ENCODE data around the gene NRN1. TPM values are rescaled to one million over a fixed set of nuclear protein-coding genes. Genes with fewer than 3 reads are reported as not detected.

Gene NRN1
- total and polyA plus RNA-seq, 2 experiments from 2014 or later, result 50.5 to 94.6 TPM

DNA sequence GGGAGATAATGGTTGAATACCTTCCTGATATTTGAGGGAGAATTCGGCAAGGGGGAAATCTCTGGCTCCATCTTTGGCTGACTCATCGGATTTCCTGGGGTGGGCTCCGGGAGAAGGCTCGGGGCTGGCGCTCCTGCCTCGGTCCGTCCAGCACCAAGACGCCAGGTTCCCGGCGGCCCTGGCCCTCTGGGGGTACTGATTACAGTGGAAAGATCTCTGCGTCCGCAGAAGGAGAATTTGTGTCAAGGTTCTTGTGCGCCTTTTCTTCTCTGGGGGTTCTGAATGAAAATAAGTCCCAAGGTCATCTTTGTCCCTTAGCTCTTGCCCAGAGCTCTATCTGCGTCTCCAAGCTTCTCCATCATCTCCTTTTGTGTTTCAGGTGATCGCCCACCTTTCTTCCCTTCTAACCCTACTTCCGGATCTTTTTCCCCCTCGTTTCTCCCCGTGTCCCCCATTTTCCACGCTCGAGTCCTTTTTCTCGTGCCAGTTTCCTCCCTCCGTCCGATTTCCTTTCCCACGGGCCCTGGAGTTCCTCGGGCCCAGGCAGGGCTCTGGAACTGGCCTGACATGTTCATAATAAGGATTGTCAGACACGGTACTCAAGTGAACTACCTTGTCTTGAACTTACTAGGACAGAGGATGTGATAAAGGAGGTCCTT lies 11.6 kb downstream of the NRN1 start:
- Histone ChIP-seq H2AFZ (peak overlapping the region; percentile 91), H3K79me2 (ENCODE audit: insufficient read depth) (peaks cover 26% of the 10 kb centered on the region), H3K36me3 (ENCODE audit: low read depth) (no peaks in the 10 kb centered on the region), H3K4me2 (ENCODE audit: unreplicated experiment) (no peak overlapping the region), H3K27me3 (replicated peaks; ENCODE audit: insufficient read depth) (no peaks in the 10 kb centered on the region), H3K4me1 (ENCODE audit: insufficient read depth) (peaks cover 32% of the 10 kb centered on the region), H3K9me2 (ENCODE audit: insufficient read depth) (no peaks in the 10 kb centered on the region), H4K20me1 (ENCODE audit: insufficient read depth) (no peaks in the 10 kb centered on the region), H3K9ac (no peak overlapping the region), H3F3A (ENCODE audit: insufficient read depth) (peaks cover 16% of the 10 kb centered on the region), H3K4me3 (no peak overlapping the region), H3K9me3 (ENCODE audit: low read depth) (no peaks in the 10 kb centered on the region), H3K27ac (no peak overlapping the region)
- in situ Hi-C loops (cut with MboI), result loop anchor here (10.0 kb wide), 1 partner anchor 530 kb away; no protein-coding TSS in a partner anchor
- whole genome bisulfite sequencing, 2 experiments (ENCODE audit: low coverage in 1 of 2, low lambda C conversion rate in 2 of 2, missing lambda C conversion rate in 2 of 2), result 84 to 90% methylated on average over 22 to 26 of the region's 26 CpGs
- no peak for TF ChIP-seq EZH2 (IDR thresholded peaks at IDR 0.05; ENCODE audit: insufficient read depth, poor library complexity, severe bottlenecking)
- no peak for TF ChIP-seq EZH2phosphoT487 (IDR thresholded peaks at IDR 0.05; ENCODE audit: insufficient read depth, low read depth)
- DNase-seq, result no peak

DNA sequence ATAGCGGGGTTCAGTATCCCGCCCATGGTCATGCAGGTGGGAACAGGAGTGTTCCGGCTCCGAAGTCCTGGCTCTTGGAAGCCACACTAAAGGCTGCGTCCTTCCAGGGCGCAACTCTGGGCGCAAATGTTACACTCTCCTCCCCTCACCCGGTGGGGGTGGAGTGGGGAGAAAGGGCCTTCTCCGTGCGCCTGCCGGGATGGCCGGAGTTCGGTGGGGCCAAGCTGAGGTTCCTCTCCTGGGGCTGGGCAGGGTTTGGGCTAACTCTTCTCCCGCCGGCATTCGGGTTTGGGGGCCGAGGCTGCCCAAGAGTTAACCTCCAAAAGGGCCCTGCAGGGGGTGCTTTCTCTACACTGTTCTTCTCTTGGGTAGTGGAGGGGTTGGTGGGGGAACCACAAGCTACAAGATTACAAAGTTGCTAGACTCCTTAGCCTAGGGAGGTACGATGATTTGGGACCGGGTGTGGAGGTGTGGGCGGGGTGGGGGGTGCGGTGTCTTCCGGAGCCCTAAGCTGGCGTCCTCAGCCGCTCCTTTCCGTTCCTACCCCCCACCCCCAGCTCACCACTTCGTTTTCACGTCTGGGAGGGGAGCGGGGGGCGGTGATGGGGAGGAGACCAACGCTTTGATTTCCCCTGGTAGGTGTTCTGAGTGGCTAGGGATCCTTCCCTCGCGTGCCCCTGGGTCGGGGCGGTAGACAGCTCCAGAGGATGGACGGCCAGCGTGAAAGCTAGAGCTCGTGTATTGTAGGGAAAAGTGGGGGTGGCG lies 12.3 kb downstream of the NRN1 start:
- Histone ChIP-seq H3K9me3 (ENCODE audit: low read depth) (no peaks in the 10 kb centered on the region), H3K27ac (no peak overlapping the region), H3K9me2 (ENCODE audit: insufficient read depth) (no peaks in the 10 kb centered on the region), H3K9ac (no peak overlapping the region), H3K4me1 (ENCODE audit: insufficient read depth) (peaks cover 35% of the 10 kb centered on the region), H4K20me1 (ENCODE audit: insufficient read depth) (no peaks in the 10 kb centered on the region), H3K27me3 (replicated peaks; ENCODE audit: insufficient read depth) (no peaks in the 10 kb centered on the region), H2AFZ (no peak overlapping the region), H3K79me2 (ENCODE audit: insufficient read depth) (peaks cover 18% of the 10 kb centered on the region), H3K4me2 (ENCODE audit: unreplicated experiment) (no peak overlapping the region), H3K4me3 (no peak overlapping the region), H3K36me3 (ENCODE audit: low read depth) (no peaks in the 10 kb centered on the region), H3F3A (ENCODE audit: insufficient read depth) (peaks cover 16% of the 10 kb centered on the region)
- TF ChIP-seq EZH2 (IDR thresholded peaks at IDR 0.05; ENCODE audit: insufficient read depth, poor library complexity, severe bottlenecking) (no peak), EZH2phosphoT487 (IDR thresholded peaks at IDR 0.05; ENCODE audit: insufficient read depth, low read depth) (no peak)
- in situ Hi-C loops (cut with MboI), result loop anchor here (10.0 kb wide), 1 partner anchor 530 kb away; no protein-coding TSS in a partner anchor
- WGBS, 2 experiments (ENCODE audit: low coverage in 1 of 2, low lambda C conversion rate in 2 of 2, missing lambda C conversion rate in 2 of 2), result 92 to 93% methylated on average over 24 to 38 of the region's 38 CpGs
- DNase-seq, result no peak

DNA sequence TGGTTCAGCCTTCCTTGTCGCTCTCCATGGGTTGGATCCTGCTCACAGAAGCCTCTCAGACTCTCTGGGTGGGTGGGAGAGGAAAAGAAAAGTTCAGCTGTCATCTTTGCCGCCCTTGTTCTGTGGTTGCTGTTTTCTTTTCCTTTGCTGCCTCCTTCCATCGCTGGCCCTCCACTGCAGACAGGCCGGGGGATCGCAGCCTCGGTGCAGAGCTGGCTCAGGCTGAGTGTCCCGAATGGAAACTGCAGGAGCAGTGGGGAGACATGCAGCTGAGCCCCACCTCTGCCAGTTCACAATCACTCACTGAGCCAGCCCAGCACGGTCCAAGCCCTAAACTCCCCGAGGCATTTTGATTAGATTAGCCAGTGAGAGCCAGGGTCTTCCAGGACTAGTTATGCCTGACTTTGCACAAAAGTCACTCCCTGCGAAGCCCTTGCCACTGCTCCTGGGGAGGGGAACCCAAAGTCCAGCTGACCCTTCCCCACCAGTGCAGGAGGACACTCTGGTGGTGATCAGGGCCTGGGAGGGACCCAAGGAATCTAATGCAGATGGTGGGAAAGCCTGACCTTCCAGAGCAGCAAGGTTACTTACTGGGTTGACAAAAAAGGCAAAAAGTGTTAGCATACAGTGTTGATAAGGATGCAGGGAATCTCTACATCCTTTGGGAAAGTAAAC lies 14.0 kb downstream of the NRN1 start:
- no peaks in the 10 kb centered on the region for H3K36me3 ChIP-seq (ENCODE audit: low read depth)
- H3K4me1 ChIP-seq (ENCODE audit: insufficient read depth), result peaks cover 33% of the 10 kb centered on the region
- no peak overlapping the region for H3K9ac ChIP-seq
- H3K9me2 ChIP-seq (ENCODE audit: insufficient read depth), result no peaks in the 10 kb centered on the region
- no peak overlapping the region for H3K27ac ChIP-seq
- no peaks in the 10 kb centered on the region for H3K27me3 ChIP-seq (replicated peaks; ENCODE audit: insufficient read depth)
- no peaks in the 10 kb centered on the region for H4K20me1 ChIP-seq (ENCODE audit: insufficient read depth)
- H3F3A ChIP-seq (ENCODE audit: insufficient read depth), result peaks cover 22% of the 10 kb centered on the region
- peaks cover 11% of the 10 kb centered on the region for H3K79me2 ChIP-seq (ENCODE audit: insufficient read depth)
- no peak overlapping the region for H3K4me3 ChIP-seq
- no peak overlapping the region for H2AFZ ChIP-seq
- in situ Hi-C loops (cut with MboI), result loop anchor here (10.0 kb wide), 1 partner anchor 528 kb away; no protein-coding TSS in a partner anchor
- WGBS, 2 experiments (ENCODE audit: low coverage in 1 of 2, low lambda C conversion rate in 2 of 2, missing lambda C conversion rate in 2 of 2), result 85 to 87% methylated on average over 10 of the region's 10 CpGs
- DNase-seq, result no peak
- no peak overlapping the region for H3K4me2 ChIP-seq (ENCODE audit: unreplicated experiment)
- no peak for TF ChIP-seq EZH2 (IDR thresholded peaks at IDR 0.05; ENCODE audit: insufficient read depth, poor library complexity, severe bottlenecking)
- TF ChIP-seq EZH2phosphoT487 (IDR thresholded peaks at IDR 0.05; ENCODE audit: insufficient read depth, low read depth), result no peak
- no peaks in the 10 kb centered on the region for H3K9me3 ChIP-seq (ENCODE audit: low read depth)

DNA sequence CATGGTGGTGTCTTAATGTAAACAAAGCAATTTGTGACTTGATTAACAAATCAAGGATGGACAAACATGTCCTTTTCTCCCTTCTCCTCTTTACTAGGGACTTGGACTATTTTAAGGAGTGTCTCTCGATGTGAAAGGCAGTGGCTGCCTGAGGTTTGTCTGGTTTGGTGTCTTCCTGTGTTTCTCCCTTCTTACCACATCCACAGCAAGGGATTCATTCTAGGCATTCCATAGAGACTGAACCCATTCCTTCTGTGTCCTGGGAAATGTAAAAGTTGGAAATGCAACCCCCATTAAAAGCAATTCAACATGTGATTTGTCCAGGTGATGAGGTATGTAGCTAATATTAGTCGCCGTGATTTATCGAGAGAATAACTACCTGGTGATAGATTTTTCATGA lies 15.9 kb downstream of the NRN1 start:
- Histone ChIP-seq H3K36me3 (ENCODE audit: low read depth) (no peaks in the 10 kb centered on the region), H3F3A (ENCODE audit: insufficient read depth) (peaks cover 18% of the 10 kb centered on the region), H3K4me1 (ENCODE audit: insufficient read depth) (peaks cover 27% of the 10 kb centered on the region), H3K9me3 (ENCODE audit: low read depth) (no peaks in the 10 kb centered on the region), H3K9me2 (ENCODE audit: insufficient read depth) (no peaks in the 10 kb centered on the region), H3K9ac (no peak overlapping the region), H3K79me2 (ENCODE audit: insufficient read depth) (no peaks in the 10 kb centered on the region), H2AFZ (no peak overlapping the region), H4K20me1 (ENCODE audit: insufficient read depth) (no peaks in the 10 kb centered on the region), H3K27ac (peak overlapping the region; percentile 89), H3K27me3 (replicated peaks; ENCODE audit: insufficient read depth) (no peaks in the 10 kb centered on the region), H3K4me2 (ENCODE audit: unreplicated experiment) (no peak overlapping the region), H3K4me3 (no peak overlapping the region)
- 68 to 70% methylated on average over 4 of the region's 4 CpGs for WGBS, 2 experiments (ENCODE audit: low coverage in 1 of 2, low lambda C conversion rate in 2 of 2, missing lambda C conversion rate in 2 of 2)
- no peak for TF ChIP-seq EZH2phosphoT487 (IDR thresholded peaks at IDR 0.05; ENCODE audit: insufficient read depth, low read depth)
- no peak for TF ChIP-seq EZH2 (IDR thresholded peaks at IDR 0.05; ENCODE audit: insufficient read depth, poor library complexity, severe bottlenecking)
- DNase-seq, result peak; percentile 28
- in situ Hi-C loops (cut with MboI), result loop anchor here (10.0 kb wide), 1 partner anchor 526 kb away; no protein-coding TSS in a partner anchor

All from GM23248 (cell line).